Measurements from ENCODE around the gene S1PR4.

S1PR4 gene

DNA sequence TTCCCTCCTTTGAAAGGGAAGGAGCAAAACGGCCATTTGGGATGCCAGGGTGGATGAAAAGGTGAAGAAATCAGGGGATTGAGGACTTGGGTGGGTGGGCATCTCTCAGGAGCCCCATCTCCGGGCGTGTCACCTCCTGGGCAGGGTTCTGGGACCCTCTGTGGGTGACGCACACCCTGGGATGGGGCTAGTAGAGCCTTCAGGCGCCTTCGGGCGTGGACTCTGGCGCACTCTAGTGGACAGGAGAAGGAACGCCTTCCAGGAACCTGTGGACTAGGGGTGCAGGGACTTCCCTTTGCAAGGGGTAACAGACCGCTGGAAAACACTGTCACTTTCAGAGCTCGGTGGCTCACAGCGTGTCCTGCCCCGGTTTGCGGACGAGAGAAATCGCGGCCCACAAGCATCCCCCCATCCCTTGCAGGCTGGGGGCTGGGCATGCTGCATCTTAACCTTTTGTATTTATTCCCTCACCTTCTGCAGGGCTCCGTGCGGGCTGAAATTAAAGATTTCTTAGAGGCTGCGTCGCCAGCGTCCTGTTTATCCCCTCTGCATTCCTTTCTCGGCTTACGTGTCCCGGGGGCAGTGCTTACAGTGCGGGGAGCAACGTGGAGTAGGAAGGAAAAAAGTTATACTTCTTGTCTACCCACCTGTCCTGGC lies 15.2 kb upstream of the S1PR4 start:
- Histone ChIP-seq H3K9me3 (ENCODE audit: control insufficient read depth, insufficient read depth, low read length) (no peaks in the 10 kb centered on the region), H3K4me3 (ENCODE audit: low read length) (0 out of 2 replicates have a peak overlapping the region, but pooled peaks have one; percentile 22), H3K4me1 (ENCODE audit: control insufficient read depth, low read length) (peaks cover 15% of the 10 kb centered on the region), H4K20me1 (ENCODE audit: control insufficient read depth, insufficient read depth, low read depth, low read length) (no peaks in the 10 kb centered on the region), H3K79me2 (ENCODE audit: control insufficient read depth, low read length) (no peaks in the 10 kb centered on the region), H3K36me3 (ENCODE audit: control insufficient read depth, low read length) (no peaks in the 10 kb centered on the region), H3K9me2 (replicated peaks; ENCODE audit: control insufficient read depth, low read length) (no peaks in the 10 kb centered on the region), H3K4me2 (ENCODE audit: low read length) (peak overlapping the region; percentile 47; the same call in 1 of the 2 replicates), H3F3A (ENCODE audit: control insufficient read depth, insufficient read depth) (0 out of 2 replicates have a peak, but pooled peaks cover under 1% of the 10 kb centered on the region), H3K27me3 (ENCODE audit: control insufficient read depth, low read length) (peaks cover 12% of the 10 kb centered on the region), H3K27ac (ENCODE audit: low read depth, low read length) (no peak overlapping the region)
- no peak for TF ChIP-seq EZH2phosphoT487 (IDR thresholded peaks at IDR 0.05; ENCODE audit: borderline replicate concordance, low read length)
- TF ChIP-seq CTCF (IDR thresholded peaks at IDR 0.05; ENCODE audit: low read depth, low read length, poor library complexity, severe bottlenecking): peak; percentile 93

GRCh38 chr19:3163943-3164342 lies 14.6 kb upstream of the S1PR4 start:
- Histone ChIP-seq H4K20me1 (ENCODE audit: control insufficient read depth, insufficient read depth, low read depth, low read length) (no peaks in the 10 kb centered on the region), H3K27ac (ENCODE audit: low read depth, low read length) (no peak overlapping the region), H3K9me2 (replicated peaks; ENCODE audit: control insufficient read depth, low read length) (no peaks in the 10 kb centered on the region), H3K9me3 (ENCODE audit: control insufficient read depth, insufficient read depth, low read length) (no peaks in the 10 kb centered on the region), H3K36me3 (ENCODE audit: control insufficient read depth, low read length) (no peaks in the 10 kb centered on the region), H3F3A (ENCODE audit: control insufficient read depth, insufficient read depth) (no peaks in the 10 kb centered on the region), H3K4me1 (ENCODE audit: control insufficient read depth, low read length) (peaks cover 15% of the 10 kb centered on the region), H3K4me3 (ENCODE audit: low read length) (no peak overlapping the region), H3K79me2 (ENCODE audit: control insufficient read depth, low read length) (no peaks in the 10 kb centered on the region), H3K4me2 (ENCODE audit: low read length) (0 out of 2 replicates have a peak overlapping the region, but pooled peaks have one; percentile 47), H3K27me3 (ENCODE audit: control insufficient read depth, low read length) (peaks cover 12% of the 10 kb centered on the region)
- TF ChIP-seq EZH2phosphoT487 (IDR thresholded peaks at IDR 0.05; ENCODE audit: borderline replicate concordance, low read length) (no peak), CTCF (IDR thresholded peaks at IDR 0.05; ENCODE audit: low read depth, low read length, poor library complexity, severe bottlenecking) (no peak)

DNA sequence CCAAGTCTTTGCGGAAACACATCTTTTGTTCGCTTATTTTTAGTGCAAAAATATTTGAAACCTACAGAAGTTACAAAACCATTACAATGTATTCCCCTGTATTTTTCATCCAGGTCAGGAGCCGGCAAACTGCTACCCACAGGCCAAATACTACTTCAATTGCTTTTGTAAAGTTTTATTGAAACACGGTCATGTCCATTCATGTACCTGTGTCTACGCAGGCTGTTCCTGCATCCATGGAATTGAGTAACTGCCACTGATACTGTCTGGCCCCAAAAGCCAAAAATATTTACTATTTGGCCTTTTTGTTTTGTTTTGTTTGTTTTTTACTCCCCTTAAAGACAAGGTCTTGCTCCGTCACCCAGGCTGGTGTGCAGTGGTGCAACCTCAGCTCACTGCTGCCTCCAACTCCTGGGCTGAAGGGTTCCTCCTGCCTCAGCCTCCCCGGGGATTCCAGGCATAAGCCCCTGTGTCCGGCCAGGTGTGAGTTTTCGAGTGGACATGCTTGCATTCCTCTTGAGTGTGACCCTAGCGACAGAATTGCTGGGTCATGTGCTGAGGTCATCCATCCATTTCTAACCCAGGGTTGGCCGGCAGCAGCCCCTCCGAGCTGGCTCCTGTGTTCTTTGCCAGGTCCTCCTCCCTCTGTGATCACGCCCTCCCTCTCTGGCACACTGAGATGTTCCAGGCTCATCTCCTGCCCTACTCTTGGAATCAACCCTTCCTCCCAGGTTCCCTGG lies 10.9 kb upstream of the S1PR4 start:
- no peak overlapping the region for H3K4me2 ChIP-seq (ENCODE audit: low read length)
- H4K20me1 ChIP-seq (ENCODE audit: control insufficient read depth, insufficient read depth, low read depth, low read length): no peaks in the 10 kb centered on the region
- no peak overlapping the region for H3K4me3 ChIP-seq (ENCODE audit: low read length)
- no peaks in the 10 kb centered on the region for H3K79me2 ChIP-seq (ENCODE audit: control insufficient read depth, low read length)
- no peaks in the 10 kb centered on the region for H3K9me3 ChIP-seq (ENCODE audit: control insufficient read depth, insufficient read depth, low read length)
- H3F3A ChIP-seq (ENCODE audit: control insufficient read depth, insufficient read depth): peaks cover 3% of the 10 kb centered on the region; the same call in 1 of the 2 replicates
- no peaks in the 10 kb centered on the region for H3K36me3 ChIP-seq (ENCODE audit: control insufficient read depth, low read length)
- H3K9me2 ChIP-seq (replicated peaks; ENCODE audit: control insufficient read depth, low read length): no peaks in the 10 kb centered on the region
- peaks cover 30% of the 10 kb centered on the region for H3K27me3 ChIP-seq (ENCODE audit: control insufficient read depth, low read length)
- peaks cover 17% of the 10 kb centered on the region for H3K4me1 ChIP-seq (ENCODE audit: control insufficient read depth, low read length)
- TF ChIP-seq EZH2phosphoT487 (IDR thresholded peaks at IDR 0.05; ENCODE audit: borderline replicate concordance, low read length) (no peak), CTCF (IDR thresholded peaks at IDR 0.05; ENCODE audit: low read depth, low read length, poor library complexity, severe bottlenecking) (no peak)
- H3K27ac ChIP-seq (ENCODE audit: low read depth, low read length): no peak overlapping the region

Measured in DOHH2 (cell line).